RWPE1 (cell line): ENCODE measurements around the gene GSAP.
"Not testable (repeated sequence)": the region's sequence is repeated elsewhere in the genome, so short reads cannot be mapped to it uniquely, and the experiment has no call there.

Experiments used
- CTCF ChIA-PET: fragments of 350-600 bp; sonication (Branson Sonifier 250); formaldehyde crosslinking; extraction: SDS; loops from one replicate; lab custom pipeline; 2021; lab: Yijun Ruan, JAX
- POLR2A ChIA-PET: fragments of 400-600 bp; formaldehyde crosslinking; extraction: SDS; loops from one replicate; lab custom pipeline; 2020; ENCODE audit warnings: antibody characterized with exemption; ENCODE audit not compliant: low non-redundant PET; lab: Yijun Ruan, JAX
- DNase-seq: peaks from one replicate; pipeline ENCODE4 v3.0.0; 2012; ENCODE audit warnings: low spot score
- H3K27ac ChIP-seq: fragments of 450-650 bp; 2 replicates; pipeline ENCODE4 v1.5.1; 2017
- TF ChIP-seq, protein P1 (sequence below): fragments of 450-650 bp; conservative IDR thresholded peaks from 2 replicates; pipeline ENCODE4 v1.5.1; 2017; ENCODE audit warnings: low read depth, mild to moderate bottlenecking

GSAP gene

DNA sequence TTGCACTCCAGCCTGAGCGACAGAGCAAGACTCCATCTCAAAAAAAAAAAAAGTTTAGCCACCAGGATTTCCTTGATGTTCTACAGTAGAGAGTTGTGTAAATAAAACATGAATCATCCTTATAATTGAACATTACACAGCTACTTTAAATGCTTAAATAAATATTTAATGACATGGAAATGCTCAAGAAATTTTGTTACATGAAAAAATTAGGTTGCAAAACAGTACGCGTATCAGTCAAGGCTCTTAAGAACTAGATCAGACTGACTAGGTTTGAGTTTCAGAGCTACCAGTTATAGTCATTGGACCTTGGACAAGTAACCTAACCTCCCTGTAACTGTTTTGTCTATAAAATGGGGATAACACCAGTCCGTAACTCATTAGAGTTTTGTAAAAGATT is 38.7 kb upstream of the GSAP start:
- ChIA-PET CTCF (no interaction called here), POLR2A (no interaction called here)
- no peak overlapping the region for H3K27ac ChIP-seq
- TF ChIP-seq, protein P1, sequence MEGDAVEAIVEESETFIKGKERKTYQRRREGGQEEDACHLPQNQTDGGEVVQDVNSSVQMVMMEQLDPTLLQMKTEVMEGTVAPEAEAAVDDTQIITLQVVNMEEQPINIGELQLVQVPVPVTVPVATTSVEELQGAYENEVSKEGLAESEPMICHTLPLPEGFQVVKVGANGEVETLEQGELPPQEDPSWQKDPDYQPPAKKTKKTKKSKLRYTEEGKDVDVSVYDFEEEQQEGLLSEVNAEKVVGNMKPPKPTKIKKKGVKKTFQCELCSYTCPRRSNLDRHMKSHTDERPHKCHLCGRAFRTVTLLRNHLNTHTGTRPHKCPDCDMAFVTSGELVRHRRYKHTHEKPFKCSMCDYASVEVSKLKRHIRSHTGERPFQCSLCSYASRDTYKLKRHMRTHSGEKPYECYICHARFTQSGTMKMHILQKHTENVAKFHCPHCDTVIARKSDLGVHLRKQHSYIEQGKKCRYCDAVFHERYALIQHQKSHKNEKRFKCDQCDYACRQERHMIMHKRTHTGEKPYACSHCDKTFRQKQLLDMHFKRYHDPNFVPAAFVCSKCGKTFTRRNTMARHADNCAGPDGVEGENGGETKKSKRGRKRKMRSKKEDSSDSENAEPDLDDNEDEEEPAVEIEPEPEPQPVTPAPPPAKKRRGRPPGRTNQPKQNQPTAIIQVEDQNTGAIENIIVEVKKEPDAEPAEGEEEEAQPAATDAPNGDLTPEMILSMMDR, result no peak
- no peak for DNase-seq

DNA sequence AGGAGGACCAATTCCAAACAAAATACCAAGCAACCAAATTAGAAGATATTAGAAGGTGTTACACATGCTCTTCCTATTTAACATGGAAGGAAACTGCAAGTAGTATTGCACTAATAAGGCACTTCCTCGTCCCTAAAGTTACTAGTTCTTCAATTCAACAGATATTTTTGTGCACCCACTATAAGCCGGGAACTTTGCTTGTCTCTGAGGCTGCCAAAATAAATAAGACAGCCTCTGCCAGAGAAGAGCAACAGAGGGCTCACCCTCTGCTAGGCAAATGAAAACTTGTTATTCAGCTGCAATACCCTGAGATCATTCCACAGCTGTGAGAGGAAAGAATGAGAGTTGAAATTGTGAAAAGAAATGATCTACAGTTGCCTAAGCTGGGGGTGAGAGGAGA is 37.4 kb upstream of the GSAP start:
- DNase-seq, result no peak
- ChIA-PET CTCF (no interaction called here), POLR2A (no interaction called here)
- TF ChIP-seq, protein P1, result no peak
- no peak overlapping the region for H3K27ac ChIP-seq

DNA sequence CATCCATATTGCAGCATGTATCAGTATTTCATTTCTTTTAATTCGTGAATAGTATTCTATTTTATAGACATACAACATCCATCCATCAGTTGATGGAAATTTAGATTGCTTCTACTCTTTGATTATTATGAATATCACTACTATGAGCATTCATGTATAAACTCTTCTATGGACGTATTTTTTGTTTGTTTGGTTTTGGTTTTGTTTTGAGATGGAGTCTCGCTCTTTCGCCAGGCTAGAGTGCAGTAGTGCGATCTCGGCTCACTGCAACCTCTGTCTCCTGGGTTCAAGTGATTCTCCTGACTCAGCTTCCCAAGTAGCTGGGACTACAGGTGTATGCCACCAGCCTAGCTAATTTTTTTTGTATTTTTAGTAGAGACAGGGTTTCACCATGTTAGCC is 35.8 kb upstream of the GSAP start:
- CTCF ChIA-PET, POLR2A ChIA-PET, DNase-seq, H3K27ac ChIP-seq: not testable (repeated sequence)

DNA sequence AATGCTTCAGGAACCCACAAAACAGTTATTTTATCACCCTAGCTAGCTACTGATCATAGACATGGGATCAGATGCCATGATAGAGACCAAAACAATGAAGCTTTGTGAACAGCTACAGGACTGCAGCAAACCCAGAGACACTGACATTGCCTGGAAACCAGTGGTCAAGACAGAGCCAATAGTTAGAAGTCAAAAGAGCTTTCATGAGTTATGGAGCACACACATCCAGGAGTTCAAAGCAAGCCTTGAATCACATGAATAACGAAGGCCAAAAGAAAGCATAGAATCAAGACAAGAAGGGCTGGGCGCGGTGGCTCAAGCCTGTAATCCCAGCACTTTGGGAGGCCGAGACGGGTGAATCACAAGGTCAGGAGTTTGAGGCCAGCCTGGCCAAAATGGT is 34.5 kb upstream of the GSAP start:
- DNase-seq, result no peak
- ChIA-PET POLR2A (no interaction called here), CTCF (no interaction called here)
- H3K27ac ChIP-seq, result no peak overlapping the region
- TF ChIP-seq, protein P1, result no peak

DNA sequence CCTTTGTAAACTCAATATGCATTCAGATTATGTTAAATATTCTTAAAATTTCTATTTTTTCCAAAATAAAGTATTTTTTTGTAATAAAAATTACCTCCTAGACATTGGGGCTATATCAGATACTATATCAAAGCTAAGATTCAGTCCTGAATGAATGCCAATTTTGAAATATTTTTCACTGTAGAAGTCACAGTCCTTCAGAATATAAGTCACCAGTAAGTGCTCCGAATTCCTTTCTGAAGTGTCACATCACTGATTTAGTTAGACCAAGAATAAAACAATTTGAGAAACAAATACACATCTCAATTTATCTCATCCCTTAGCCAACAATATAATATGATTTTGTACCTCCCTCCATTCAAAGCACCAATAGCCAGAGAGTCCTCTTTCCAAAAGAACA is 33.9 kb upstream of the GSAP start:
- ChIA-PET POLR2A (no interaction called here), CTCF (no interaction called here)
- TF ChIP-seq, protein P1, result no peak
- no peak for DNase-seq
- no peak overlapping the region for H3K27ac ChIP-seq

DNA sequence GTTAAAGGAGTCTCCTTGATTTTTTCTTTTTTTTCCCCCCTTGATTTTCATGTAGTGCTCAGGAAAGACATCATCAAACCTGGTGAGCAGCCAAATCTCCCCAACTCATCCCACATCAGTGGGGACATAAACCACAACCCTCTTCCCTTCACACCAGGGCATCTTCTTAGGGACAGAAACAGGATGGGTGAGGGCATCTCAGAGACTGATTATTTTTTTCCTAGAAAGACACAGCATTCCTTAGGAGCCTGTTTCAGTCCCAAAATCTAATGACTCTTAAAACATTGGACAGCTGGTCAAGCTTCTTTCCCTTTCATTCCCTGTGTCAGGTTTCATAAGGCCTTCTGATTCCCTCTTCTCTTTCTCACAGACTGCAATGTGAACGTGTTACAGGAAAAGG is 31.5 kb upstream of the GSAP start:
- no peak for DNase-seq

DNA sequence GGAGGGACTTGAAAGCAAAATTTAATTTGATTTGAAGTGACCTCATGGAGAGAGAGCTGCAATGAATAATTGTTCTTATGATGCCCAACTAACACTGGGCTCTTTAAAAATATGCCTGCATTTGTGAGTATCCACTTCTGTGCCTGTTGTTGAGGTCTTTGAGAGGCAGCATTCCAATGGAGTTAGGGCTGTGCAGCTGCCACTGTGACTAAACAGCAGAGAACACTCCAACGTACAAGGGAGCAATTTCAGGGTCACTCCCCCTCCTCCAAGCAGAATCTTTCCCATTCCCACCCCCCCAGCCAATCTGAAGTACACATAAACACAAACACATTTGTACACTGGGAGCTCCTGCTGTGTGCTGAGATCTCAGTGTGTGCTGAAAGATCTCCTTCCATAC is 28.0 kb upstream of the GSAP start:
- no peak overlapping the region for H3K27ac ChIP-seq
- ChIA-PET POLR2A (no interaction called here), CTCF (interaction anchor here (0.6 kb wide), 2 partner anchors 16 to 180 kb away, joined by 3 to 9 read pairs; no protein-coding TSS in a partner anchor)
- DNase-seq, result no peak
- TF ChIP-seq, protein P1, result no peak

More for the DNA sequence above, 31.5 kb upstream of the GSAP start:
- no peak overlapping the region for H3K27ac ChIP-seq
- TF ChIP-seq, protein P1, result no peak
- CTCF ChIA-PET, result no interaction called here
- POLR2A ChIA-PET, result no interaction called here
